KOPT-K1 (cell line): ENCODE measurements around the gene CDC42EP1.
A peak's percentile ranks its signal among the peaks of the same experiment; 100 is the strongest.
"Not testable (repeated sequence)": the region's sequence is repeated elsewhere in the genome, so short reads cannot be mapped to it uniquely, and the experiment has no call there.

ENCODE experiments used
- H3K27ac ChIP-seq: fragments of 200-600 bp; sonication (generic); 2 replicates; pipeline ENCODE4 v1.5.1; 2016; ENCODE audit warnings: antibody characterized with exemption, mild to moderate bottlenecking, low read depth, low read length; ENCODE audit not compliant: poor library complexity, severe bottlenecking
- H3K36me3 ChIP-seq: fragments of 200-600 bp; sonication (generic); 2 replicates; pipeline ENCODE4 v1.5.1; 2017; ENCODE audit warnings: antibody characterized with exemption, mild to moderate bottlenecking, low read length, moderate library complexity; ENCODE audit not compliant: insufficient read depth
- H3K9me3 ChIP-seq: fragments of 200-600 bp; sonication (generic); 2 replicates; pipeline ENCODE4 v1.5.1; 2017; ENCODE audit warnings: antibody characterized with exemption, low read length, mild to moderate bottlenecking; ENCODE audit not compliant: insufficient read depth, poor library complexity, severe bottlenecking

CDC42EP1 gene

DNA sequence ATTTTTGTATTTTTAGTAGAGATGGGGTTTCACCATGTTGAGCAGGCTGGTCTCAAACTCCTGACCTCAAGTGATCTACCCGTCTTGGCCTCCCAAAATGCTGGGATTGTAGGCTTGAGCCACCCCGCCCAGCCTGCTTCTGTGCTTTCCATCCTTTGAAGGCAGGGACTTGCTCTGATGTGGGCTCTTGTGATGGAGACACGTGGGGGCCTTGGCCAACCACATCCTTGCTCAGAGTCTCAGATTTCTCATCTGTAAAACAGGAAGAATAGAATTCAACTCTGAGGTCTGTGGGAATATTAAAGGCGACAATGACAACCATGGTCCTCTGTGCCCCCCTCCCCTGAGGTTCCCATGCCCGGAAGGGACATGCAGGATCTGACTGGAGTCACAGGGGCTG lies 44.6 kb downstream of the CDC42EP1 start:
- no peaks in the 10 kb centered on the region for H3K9me3 ChIP-seq
- no peaks in the 10 kb centered on the region for H3K36me3 ChIP-seq
- no peak overlapping the region for H3K27ac ChIP-seq

DNA sequence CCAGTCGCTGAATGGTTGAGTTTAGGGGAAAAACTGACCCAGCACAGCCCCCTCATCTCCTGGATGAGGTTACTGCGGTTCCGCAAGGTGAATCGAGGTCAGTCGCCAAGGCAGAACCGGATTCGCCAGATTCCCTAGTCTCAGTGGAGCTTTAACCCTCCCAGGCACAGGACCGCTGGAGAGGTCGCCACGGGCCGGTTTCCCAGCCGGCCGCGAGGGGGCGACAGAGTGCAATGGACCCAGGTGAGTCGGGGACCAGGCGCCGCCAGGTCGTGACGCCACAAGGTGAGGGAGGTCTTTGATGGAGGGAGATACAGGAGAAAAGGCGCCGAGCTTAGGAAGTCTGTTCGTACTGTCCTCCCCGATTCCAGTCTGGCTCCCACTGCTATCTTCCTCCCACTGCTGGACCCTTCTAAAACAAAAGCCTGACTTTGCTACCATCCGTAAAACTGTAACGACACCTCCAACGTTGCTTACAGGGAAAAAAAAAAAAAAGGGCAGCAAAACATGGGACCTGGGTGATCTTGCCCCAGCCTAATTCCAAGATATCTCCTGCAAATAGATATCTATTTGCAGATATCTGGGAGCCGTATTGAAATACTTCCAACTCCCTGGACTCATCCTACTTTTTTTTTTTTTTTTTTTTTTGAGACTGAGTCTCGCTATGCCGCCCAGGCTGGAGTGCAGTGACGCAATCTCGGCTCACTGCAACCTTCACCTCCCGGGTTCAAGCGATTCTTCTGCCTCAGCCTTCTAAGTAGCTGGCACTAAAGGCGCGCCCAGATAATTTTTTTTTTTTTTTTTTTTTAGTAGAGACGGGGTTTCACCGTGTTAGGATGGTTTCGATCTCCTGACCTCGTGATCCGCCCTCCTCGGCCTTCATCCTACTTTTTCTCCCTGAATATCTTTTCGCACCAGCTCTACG lies 47.0 kb downstream of the CDC42EP1 start:
- Histone ChIP-seq H3K9me3 (no peaks in the 10 kb centered on the region), H3K27ac (peak overlapping the region; percentile 82), H3K36me3 (no peaks in the 10 kb centered on the region; the same call in 1 of the 2 replicates)

DNA sequence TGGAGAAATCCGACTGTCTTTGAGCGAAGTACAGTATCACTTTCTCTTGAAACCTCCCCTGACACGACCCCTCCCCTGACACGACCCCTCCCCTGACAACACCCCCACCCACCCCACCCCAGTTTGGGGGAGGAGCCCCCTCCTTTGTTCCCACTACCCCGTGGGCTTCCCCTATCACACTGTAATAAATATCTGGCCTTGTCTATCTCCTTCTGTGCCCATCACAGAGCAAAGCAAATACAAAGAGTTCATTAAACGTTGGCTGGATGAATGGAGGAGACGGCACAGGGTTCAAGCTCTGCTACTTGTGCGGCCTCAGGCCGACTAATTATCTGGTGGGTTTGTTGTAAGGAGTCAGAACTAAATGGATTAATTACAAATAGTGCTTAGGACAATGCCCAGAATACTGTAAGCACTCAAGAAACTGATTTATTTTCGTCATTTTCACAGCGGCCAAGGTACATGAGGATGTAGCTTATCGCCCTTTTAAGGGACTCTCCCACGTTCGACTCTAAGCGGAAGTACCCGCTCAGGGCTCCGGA lies 47.7 kb downstream of the CDC42EP1 start:
- peak overlapping the region; percentile 82 for H3K27ac ChIP-seq

DNA sequence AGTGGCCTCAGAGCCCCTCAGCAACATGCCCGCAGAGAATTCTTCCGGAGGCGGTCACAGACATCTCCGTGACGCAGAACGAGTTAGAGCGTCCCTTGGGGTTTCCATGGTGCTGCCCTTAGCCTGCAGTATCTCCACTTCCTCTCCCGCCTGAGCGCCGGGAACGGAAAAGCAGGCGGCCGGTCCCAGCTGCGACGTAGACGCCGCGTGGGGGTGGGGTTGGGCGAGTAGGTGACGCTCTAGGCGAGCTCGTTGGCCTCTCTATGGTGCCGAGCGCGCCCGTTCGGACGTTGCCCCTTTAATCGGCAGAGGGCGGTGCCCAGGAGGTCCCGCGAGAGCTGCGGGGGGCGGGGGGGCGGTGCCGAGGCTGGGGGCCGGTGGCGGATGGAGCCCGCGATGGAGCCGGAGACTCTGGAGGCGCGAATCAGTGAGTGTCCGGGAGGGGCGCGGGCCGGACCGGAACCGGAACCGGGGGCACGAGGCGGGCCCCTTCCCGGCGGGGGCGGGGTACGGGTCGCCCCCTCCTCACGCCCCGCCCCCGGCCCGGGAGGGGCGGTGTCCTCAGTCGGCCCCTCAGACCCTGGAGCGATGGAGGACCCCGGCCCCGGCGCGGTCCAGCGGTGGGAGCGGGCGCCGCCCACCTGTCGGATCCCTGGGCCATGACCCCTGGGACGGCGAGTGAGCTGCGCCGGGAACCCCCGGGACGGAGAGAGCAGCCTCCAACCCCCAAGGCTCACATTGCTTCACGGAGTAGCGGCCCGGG lies 48.4 kb downstream of the CDC42EP1 start, which contains the start of gene GGA1:
GGA1 (plus strand) TSS at position 358 of the 763 bp plus-strand sequence; CDS start at position 385, 27 bp downstream.
- Histone ChIP-seq H3K27ac (peak within 1 kb of the TSS; percentile 82), H3K9me3 (no peaks in the 10 kb centered on the region), H3K36me3 (peaks cover 1% of the 10 kb centered on the region; the same call in 1 of the 2 replicates)

More for the DNA sequence above, 47.7 kb downstream of the CDC42EP1 start:
- no peaks in the 10 kb centered on the region; the same call in 1 of the 2 replicates for H3K36me3 ChIP-seq
- H3K9me3 ChIP-seq: no peaks in the 10 kb centered on the region

DNA sequence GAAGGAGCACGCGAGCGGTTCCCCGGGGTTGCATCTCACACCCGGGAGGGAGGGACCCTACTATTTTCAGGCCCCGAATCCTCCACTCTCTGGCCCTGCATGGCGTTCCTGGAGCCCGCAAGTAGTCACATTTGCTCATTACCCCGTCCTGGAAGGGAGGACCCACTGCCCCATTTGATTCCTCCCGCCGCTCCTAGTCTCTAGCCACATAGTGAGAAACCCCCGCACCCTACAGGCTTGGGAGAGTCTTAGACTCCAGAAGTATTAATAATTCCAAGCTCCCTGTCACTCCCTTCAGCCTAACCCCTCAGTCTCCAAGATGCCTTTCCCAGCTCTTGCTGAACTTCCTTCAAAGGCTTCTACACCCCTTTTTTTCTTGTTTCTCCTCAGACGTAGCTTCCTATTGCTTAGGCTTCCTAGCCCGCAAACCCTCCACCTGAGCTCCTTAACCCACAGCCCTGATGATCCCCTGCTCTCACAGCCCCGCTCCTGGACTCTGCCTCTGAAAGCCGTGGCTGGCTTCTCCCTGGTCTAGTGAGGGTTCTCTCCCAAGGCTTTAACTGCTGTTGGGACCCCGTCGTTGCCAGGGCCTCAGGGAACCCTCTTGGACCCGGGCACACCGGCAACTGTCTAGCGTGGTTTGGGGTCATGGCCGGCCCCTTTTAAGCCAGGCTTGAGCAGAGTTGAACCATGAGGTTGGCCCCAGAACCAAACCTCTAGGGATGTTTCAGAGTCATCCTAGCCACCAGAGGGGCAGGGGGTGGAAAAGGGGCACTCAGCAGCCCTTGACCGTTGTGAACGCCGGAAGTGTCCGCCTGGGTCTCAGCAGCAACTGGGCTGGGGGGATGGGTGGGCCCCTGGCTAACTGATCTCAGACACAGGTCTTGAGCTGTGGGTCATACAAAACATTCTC lies 49.2 kb downstream of the CDC42EP1 start:
- Histone ChIP-seq H3K27ac (peak overlapping the region; percentile 82), H3K36me3 (peaks cover 10% of the 10 kb centered on the region; the same call in 1 of the 2 replicates), H3K9me3 (no peaks in the 10 kb centered on the region)

DNA sequence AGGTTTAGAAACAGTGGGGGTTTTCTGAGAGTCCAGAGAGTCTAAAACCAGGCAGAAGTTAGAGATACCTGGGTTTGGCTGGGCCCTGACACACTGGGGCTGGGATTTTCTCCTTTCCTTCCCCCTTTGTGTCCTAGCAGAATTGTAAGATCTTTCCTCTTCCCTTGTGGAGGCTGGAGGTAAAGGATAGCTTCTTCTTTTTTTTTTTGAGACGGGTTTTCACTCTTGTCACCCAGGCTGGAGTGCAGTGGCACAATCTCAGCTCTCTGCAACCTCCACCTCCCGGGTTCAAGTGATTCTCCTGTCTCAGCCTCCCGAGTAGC lies 49.8 kb downstream of the CDC42EP1 start:
- H3K36me3 ChIP-seq: peaks cover 15% of the 10 kb centered on the region; the same call in 1 of the 2 replicates
- peak overlapping the region; percentile 82 for H3K27ac ChIP-seq
- H3K9me3 ChIP-seq: not testable (repeated sequence)

DNA sequence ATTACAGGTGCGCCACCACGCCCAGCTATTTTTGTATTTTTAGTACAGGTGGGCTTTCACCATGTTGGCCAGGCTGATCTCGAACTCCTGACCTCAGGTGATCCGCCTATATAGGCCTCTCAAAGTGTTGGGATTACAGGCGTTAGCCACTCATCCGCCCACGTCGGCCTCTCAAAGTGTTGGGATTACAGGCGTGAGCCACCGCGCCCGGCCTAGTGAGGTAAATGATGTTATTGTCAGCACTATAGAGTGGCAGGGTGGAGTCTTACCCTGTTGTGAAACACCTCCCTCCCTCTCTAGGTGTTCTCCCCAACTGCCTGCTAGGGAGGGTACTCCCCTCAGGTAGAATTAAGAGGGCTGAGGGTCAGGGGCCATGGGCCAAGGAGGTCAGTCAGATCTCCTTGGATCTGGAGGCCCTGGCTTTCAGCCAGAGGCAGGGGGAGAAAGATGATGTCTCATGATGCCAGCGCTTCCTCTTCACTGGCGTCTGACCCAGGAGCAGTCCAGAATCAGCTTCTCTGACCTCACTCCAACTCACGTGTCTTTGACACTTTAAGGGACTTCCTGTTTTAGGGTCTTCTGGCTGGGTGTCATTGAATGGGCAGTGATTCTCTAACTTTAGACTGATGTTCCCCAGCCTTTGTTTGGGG lies 50.3 kb downstream of the CDC42EP1 start:
- Histone ChIP-seq H3K9me3 (no peaks in the 10 kb centered on the region), H3K36me3 (peaks cover 15% of the 10 kb centered on the region; the same call in 1 of the 2 replicates), H3K27ac (no peak overlapping the region)

DNA sequence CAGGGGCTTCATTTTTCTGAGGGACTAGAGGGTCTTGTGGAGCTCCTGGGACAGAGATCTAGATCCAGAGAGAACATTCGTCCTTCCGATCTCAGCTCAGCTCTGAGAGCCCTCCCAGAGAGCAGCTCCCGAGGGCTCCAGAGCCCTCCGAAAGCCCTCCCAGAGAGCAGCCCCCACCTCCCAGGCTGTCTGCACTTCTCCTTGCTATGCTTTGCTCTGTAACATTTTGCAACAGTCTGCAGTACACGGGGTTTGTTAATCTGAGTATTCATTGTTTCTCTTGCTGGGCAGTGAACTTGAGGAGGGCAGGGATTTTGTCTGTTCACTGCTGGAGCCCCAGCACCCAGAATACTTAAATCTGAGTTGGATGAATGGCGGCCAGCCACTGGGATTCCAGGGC lies 50.9 kb downstream of the CDC42EP1 start:
- Histone ChIP-seq H3K9me3 (no peaks in the 10 kb centered on the region), H3K27ac (no peak overlapping the region), H3K36me3 (peaks cover 18% of the 10 kb centered on the region; the same call in 1 of the 2 replicates)

DNA sequence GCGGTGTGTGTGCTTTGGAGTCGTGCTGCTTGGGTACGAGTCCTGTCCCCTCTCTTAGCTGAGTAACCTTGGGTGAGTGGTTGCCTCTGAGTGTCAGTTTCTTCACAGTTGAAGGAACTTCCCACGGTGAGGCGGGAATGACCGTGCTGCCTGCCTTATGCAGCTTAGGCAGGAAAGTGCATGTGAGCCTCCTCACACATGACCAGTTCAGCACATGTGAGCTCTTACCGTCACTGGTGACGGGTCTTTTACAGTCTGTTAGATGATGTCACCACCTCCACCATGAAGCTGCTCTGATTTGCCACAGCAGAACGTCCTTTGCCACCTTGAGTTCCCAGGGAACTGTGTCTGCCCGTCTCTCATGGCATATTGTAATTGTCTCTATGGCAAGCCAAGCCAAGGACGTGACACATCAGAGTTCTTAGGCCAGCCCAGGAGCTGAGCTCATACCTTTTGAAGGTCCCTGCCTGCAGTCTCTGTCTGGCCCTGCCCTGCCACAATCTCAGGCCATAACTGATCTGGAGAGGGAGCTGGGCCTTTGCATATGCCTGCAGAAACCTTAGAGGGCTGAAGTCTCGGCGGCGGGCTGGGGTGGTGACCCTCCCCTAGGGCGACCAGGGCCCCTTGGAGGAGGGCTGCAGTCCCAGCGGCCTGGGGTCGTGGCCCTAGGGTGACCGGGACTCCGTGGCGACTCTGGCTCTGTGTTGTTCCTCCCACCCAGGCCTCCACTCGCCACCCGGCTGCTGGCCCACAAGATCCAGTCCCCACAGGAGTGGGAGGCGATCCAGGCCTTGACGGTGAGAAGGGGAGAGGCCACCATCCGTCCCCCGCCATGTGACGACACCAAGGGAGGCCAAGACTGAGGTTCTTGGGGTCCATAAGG lies 56.2 kb downstream of the CDC42EP1 start:
- H3K9me3 ChIP-seq: no peaks in the 10 kb centered on the region
- H3K36me3 ChIP-seq: peaks cover 70% of the 10 kb centered on the region
- no peak overlapping the region for H3K27ac ChIP-seq

DNA sequence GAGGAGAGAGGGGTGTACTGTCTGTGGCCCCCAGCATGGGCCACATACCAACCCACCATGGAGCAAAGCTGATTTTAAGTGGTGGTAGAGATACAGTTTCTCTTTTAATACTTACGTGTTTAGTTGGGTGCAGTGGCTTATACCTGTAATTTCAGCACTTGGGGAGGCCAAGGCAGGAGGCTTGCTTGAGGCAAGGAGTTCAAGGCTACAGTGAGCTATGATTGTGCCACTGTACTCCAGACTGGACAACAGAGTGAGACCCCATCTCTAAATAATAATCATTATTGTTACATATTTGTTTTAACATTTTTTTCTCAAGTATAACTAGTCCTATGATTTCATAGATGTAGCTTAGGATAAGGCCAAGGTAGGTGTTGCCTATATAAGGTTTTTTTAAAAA lies 57.2 kb downstream of the CDC42EP1 start:
- no peaks in the 10 kb centered on the region for H3K9me3 ChIP-seq
- peaks cover 72% of the 10 kb centered on the region for H3K36me3 ChIP-seq
- no peak overlapping the region for H3K27ac ChIP-seq

DNA sequence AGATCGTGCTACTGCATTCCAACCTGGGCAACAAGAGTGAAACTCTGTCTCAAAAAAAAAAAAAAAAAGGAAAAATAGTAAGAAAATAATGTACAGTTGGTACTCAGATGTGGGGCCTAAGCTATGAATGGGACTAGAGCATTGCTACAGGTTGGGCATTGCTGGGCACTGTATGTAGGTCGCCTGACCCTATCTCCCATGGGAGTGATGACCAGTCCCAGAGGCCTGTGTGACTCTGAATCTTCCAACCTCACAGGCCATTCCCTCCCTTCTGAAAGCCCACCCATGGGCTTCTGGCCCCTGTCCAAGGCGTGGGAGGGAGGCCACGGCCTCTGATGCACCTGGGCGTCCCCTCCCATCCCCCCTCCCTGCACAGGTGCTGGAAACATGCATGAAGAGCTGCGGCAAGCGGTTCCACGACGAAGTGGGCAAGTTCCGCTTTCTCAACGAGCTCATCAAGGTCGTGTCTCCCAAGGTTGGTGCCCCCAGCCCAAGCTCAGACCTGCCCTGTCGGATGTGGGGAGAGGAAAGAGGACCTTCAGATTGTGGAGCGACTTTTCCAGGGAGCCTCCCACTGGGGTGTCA lies 57.9 kb downstream of the CDC42EP1 start:
- Histone ChIP-seq H3K27ac (no peak overlapping the region), H3K9me3 (no peaks in the 10 kb centered on the region), H3K36me3 (peaks cover 72% of the 10 kb centered on the region)

DNA sequence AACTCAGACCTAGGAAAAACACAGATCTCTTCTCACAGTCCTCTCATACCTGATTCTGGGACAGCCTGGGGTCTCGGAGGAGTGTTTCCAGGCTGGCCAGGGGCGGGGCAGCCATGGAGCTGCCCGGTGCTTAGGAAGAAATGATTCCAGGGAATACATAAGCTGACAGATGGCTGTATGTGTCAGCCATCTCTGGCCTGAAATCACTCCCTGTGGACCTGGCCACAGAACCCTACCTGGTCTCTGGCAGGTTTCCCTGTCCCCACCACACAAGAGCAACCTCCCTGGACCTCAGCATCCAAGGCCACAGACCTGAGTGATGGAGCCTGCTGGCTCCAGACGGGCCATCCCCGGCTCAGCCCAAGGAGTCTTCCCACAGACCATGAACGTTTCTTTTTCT lies 58.4 kb downstream of the CDC42EP1 start:
- peaks cover 71% of the 10 kb centered on the region for H3K36me3 ChIP-seq
- no peaks in the 10 kb centered on the region for H3K9me3 ChIP-seq
- no peak overlapping the region for H3K27ac ChIP-seq
